ENCODE measurements around the gene WNT5B. TPM values are rescaled to one million over a fixed set of nuclear protein-coding genes. Genes with fewer than 3 reads are reported as not detected.

Gene WNT5B
- total and polyA plus RNA-seq, 2 donors (not counting 1 experiment from before 2014, with no cell fraction given) = 0.33 to 0.57 TPM

DNA sequence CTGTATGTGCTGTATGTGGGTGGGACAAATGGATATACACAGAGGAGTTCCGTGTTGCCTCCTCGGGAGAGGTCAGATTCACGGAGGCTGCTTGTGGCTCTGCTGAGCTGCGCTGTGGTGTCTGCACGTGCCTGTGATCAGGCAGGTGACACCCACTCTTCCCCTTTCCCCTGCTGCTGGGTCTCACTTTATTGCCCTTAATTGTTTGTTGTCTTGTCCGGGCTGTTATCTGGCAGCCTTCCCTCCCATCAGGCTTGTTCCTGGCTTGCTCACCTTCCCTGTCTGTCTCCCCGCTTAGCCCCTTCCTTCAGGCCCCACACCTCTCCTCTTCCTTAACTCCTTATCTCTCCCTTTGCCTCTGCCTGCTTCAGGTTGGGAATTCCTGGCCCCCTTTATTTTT, 13.5 kb downstream of the WNT5B start:
- no peak for DNase-seq
- POLR2A ChIA-PET = no interaction called here
- peaks cover 10% of the 10 kb centered on the region for H3K4me1 Mint-ChIP-seq
- TF ChIP-seq, protein P1, sequence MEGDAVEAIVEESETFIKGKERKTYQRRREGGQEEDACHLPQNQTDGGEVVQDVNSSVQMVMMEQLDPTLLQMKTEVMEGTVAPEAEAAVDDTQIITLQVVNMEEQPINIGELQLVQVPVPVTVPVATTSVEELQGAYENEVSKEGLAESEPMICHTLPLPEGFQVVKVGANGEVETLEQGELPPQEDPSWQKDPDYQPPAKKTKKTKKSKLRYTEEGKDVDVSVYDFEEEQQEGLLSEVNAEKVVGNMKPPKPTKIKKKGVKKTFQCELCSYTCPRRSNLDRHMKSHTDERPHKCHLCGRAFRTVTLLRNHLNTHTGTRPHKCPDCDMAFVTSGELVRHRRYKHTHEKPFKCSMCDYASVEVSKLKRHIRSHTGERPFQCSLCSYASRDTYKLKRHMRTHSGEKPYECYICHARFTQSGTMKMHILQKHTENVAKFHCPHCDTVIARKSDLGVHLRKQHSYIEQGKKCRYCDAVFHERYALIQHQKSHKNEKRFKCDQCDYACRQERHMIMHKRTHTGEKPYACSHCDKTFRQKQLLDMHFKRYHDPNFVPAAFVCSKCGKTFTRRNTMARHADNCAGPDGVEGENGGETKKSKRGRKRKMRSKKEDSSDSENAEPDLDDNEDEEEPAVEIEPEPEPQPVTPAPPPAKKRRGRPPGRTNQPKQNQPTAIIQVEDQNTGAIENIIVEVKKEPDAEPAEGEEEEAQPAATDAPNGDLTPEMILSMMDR (IDR thresholded peaks at IDR 0.05) = no peak
- no peak for TF ChIP-seq EZH2 (IDR thresholded peaks at IDR 0.05; ENCODE audit: borderline replicate concordance, insufficient read depth, low read depth, low read length, poor library complexity, severe bottlenecking)
- WGBS (ENCODE audit: insufficient coverage) = 88% methylated on average over 7 of the region's 7 CpGs
- peaks cover 0 to 3% (median 0%) of the 10 kb centered on the region in 4 experiments for H3K27me3 ChIP-seq (replicated peaks in 1 of 4; ENCODE audit: control extremely low read depth in 1 of 4, control insufficient read depth in 3 of 4, insufficient read depth in 4 of 4, low read length in 3 of 4)
- no peak overlapping the region for H3K9ac ChIP-seq (ENCODE audit: low read length)
- H3K79me2 ChIP-seq (ENCODE audit: control insufficient read depth, insufficient read depth, low read length) = no peaks in the 10 kb centered on the region
- H3K36me3 ChIP-seq (replicated peaks in 1 of 2; ENCODE audit: control extremely low read depth in 1 of 2, control insufficient read depth in 1 of 2, extremely low read depth in 1 of 2, insufficient read depth in 2 of 2, low read length in 1 of 2) = no peaks in the 10 kb centered on the region
- no peaks in the 10 kb centered on the region for H4K20me1 ChIP-seq (ENCODE audit: control insufficient read depth, insufficient read depth, low read length, poor library complexity, severe bottlenecking)
- H3K4me3 Mint-ChIP-seq = no peak overlapping the region
- no peak overlapping the region for H3K4me2 ChIP-seq (replicated peaks; ENCODE audit: low read depth, low read length, poor library complexity, severe bottlenecking)
- no peaks in the 10 kb centered on the region for H3K9me3 Mint-ChIP-seq (ENCODE audit: insufficient read depth)
- no peak overlapping the region for H3K27ac Mint-ChIP-seq
- no peak overlapping the region for H3K4me3 ChIP-seq (ENCODE audit: control extremely low read depth in 1 of 5, extremely low read depth in 1 of 5, insufficient read depth in 1 of 5, low read depth in 2 of 5, low read length in 4 of 5)
- intact Hi-C loops (cut with micrococcal nuclease) = no loop called here
- H3K27me3 Mint-ChIP-seq = peaks cover 15% of the 10 kb centered on the region
- no peak overlapping the region for H2AFZ ChIP-seq (ENCODE audit: insufficient read depth, low read depth, low read length, poor library complexity, severe bottlenecking)
- CTCF ChIA-PET = no interaction called here
- H3K9me3 ChIP-seq (ENCODE audit: control extremely low read depth in 1 of 3, control insufficient read depth in 2 of 3, insufficient read depth in 1 of 3, low read length in 2 of 3) = no peaks in the 10 kb centered on the region
- ATAC-seq (ENCODE audit: low read depth) = no peak
- H3K4me1 ChIP-seq (ENCODE audit: control insufficient read depth in 2 of 2, insufficient read depth in 2 of 2, low read length in 2 of 2) = peaks cover 0 to 13% of the 10 kb centered on the region in 2 donors
- H3K27ac ChIP-seq (ENCODE audit: low read length in 2 of 2) = no peak overlapping the region

- Mint-ChIP-seq H3K4me1 (peaks cover 11% of the 10 kb centered on the region), H3K4me3 (no peak overlapping the region), H3K9me3 (ENCODE audit: insufficient read depth) (no peaks in the 10 kb centered on the region), H3K27me3 (peaks cover 16% of the 10 kb centered on the region), H3K27ac (no peak overlapping the region)
- Histone ChIP-seq H3K9me3 (ENCODE audit: control extremely low read depth in 1 of 3, control insufficient read depth in 2 of 3, insufficient read depth in 1 of 3, low read length in 2 of 3) (no peaks in the 10 kb centered on the region), H3K4me1 (ENCODE audit: control insufficient read depth in 2 of 2, insufficient read depth in 2 of 2, low read length in 2 of 2) (peaks cover 0 to 14% of the 10 kb centered on the region in 2 donors), H3K79me2 (ENCODE audit: control insufficient read depth, insufficient read depth, low read length) (no peaks in the 10 kb centered on the region), H3K27ac (ENCODE audit: low read length in 2 of 2) (no peak overlapping the region), H3K36me3 (replicated peaks in 1 of 2; ENCODE audit: control extremely low read depth in 1 of 2, control insufficient read depth in 1 of 2, extremely low read depth in 1 of 2, insufficient read depth in 2 of 2, low read length in 1 of 2) (no peaks in the 10 kb centered on the region), H3K4me3 (ENCODE audit: control extremely low read depth in 1 of 5, extremely low read depth in 1 of 5, insufficient read depth in 1 of 5, low read depth in 2 of 5, low read length in 4 of 5) (no peak overlapping the region), H3K27me3 (replicated peaks in 1 of 4; ENCODE audit: control extremely low read depth in 1 of 4, control insufficient read depth in 3 of 4, insufficient read depth in 4 of 4, low read length in 3 of 4) (peaks cover 0 to 3% (median 0%) of the 10 kb centered on the region in 4 experiments), H3K9ac (ENCODE audit: low read length) (no peak overlapping the region), H3K4me2 (replicated peaks; ENCODE audit: low read depth, low read length, poor library complexity, severe bottlenecking) (no peak overlapping the region), H2AFZ (ENCODE audit: insufficient read depth, low read depth, low read length, poor library complexity, severe bottlenecking) (no peak overlapping the region), H4K20me1 (ENCODE audit: control insufficient read depth, insufficient read depth, low read length, poor library complexity, severe bottlenecking) (no peaks in the 10 kb centered on the region)
- ATAC-seq (ENCODE audit: low read depth) (no peak), DNase-seq (no peak)
- 97% methylated on average over 9 of the region's 9 CpGs for WGBS (ENCODE audit: insufficient coverage)
- no peak for TF ChIP-seq EZH2 (IDR thresholded peaks at IDR 0.05; ENCODE audit: borderline replicate concordance, insufficient read depth, low read depth, low read length, poor library complexity, severe bottlenecking)
- TF ChIP-seq, protein P1 (IDR thresholded peaks at IDR 0.05) = no peak
- intact Hi-C loops (cut with micrococcal nuclease) = no loop called here
- POLR2A ChIA-PET = no interaction called here
- CTCF ChIA-PET = interaction anchor here (0.9 kb wide), 1 partner anchor 11 kb away, joined by 3 read pairs; no protein-coding TSS in a partner anchor
Measured at GRCh38 chr12:1643043-1643442, 14.0 kb downstream of the WNT5B start.
